Sigmoid colon (tissue), 4 donors: Measurements from ENCODE around the gene TTC12.

Experiments used
- POLR2A ChIP-seq, 2 donors: fragments of 450-650 bp; IDR thresholded peaks; one replicate each; pipeline ENCODE4 v1.6.1; 2016; ENCODE audit warnings: antibody characterized with exemption in 2 of 2, mild to moderate bottlenecking in 2 of 2, moderate library complexity in 2 of 2
- POLR2AphosphoS5 ChIP-seq, 4 donors: sonication (generic); formaldehyde crosslinking; IDR thresholded peaks; one replicate each; pipeline ENCODE4 v1.6.1; 2017; ENCODE audit warnings: antibody characterized with exemption in 4 of 4
- TF ChIP-seq, protein P1 (sequence below), 4 experiments: fragments of 450-650 bp in 3 of 4; fragments of 200-600 bp in 1 of 4; IDR thresholded peaks; one replicate each; pipeline ENCODE4 v1.5.1; 2016 to 2019; ENCODE audit warnings: antibody characterized with exemption in 4 of 4, mild to moderate bottlenecking in 3 of 4, moderate library complexity in 2 of 4

DNA sequence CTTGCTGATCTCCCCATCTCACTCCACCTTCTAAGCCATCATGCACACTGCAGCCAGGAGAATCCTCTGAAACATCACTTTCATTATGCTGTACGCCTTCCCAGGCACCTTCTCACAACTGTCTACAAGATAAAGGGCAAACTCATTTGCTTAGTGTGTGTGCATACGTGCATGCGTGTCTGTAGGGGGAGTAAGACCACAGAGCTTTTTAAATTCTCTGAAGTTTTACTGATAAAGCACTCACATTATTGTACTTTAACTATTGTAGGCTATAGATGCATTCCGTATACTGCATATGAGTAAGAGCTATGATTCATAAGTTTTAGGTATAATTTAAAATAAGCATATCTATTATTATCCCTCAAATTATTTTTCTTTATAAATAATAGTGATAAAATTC is 57.9 kb downstream of the TTC12 start:
- no peak for TF ChIP-seq POLR2A (IDR thresholded peaks at IDR 0.05)
- no peak for TF ChIP-seq POLR2AphosphoS5 (IDR thresholded peaks at IDR 0.05)
- TF ChIP-seq, protein P1, sequence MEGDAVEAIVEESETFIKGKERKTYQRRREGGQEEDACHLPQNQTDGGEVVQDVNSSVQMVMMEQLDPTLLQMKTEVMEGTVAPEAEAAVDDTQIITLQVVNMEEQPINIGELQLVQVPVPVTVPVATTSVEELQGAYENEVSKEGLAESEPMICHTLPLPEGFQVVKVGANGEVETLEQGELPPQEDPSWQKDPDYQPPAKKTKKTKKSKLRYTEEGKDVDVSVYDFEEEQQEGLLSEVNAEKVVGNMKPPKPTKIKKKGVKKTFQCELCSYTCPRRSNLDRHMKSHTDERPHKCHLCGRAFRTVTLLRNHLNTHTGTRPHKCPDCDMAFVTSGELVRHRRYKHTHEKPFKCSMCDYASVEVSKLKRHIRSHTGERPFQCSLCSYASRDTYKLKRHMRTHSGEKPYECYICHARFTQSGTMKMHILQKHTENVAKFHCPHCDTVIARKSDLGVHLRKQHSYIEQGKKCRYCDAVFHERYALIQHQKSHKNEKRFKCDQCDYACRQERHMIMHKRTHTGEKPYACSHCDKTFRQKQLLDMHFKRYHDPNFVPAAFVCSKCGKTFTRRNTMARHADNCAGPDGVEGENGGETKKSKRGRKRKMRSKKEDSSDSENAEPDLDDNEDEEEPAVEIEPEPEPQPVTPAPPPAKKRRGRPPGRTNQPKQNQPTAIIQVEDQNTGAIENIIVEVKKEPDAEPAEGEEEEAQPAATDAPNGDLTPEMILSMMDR (IDR thresholded peaks at IDR 0.05): no peak
